HepG2 (cell line): Measurements from ENCODE around the gene PPP1R12B.

Source experiments
- JUN ChIP-seq: sonication (generic); formaldehyde crosslinking; IDR thresholded peaks from 2 replicates; pipeline ENCODE4 v1.4.0; 2020; ENCODE audit warnings: mild to moderate bottlenecking, missing genetic modification reagents
- NR2F1 ChIP-seq, 2 experiments: fragments of 450-650 bp in 1 of 2; formaldehyde crosslinking in 1 of 2; IDR thresholded peaks; 2 replicates each; pipeline versions ENCODE4 v1.5.0 to v1.6.1; 2016 to 2020; ENCODE audit warnings: mild to moderate bottlenecking in 1 of 2, missing compliant biosample characterization in 1 of 2, missing genetic modification reagents in 1 of 2, moderate library complexity in 1 of 2
- SIN3A ChIP-seq: IDR thresholded peaks from 2 replicates; pipeline ENCODE4 v1.6.1; 2011; ENCODE audit warnings: low read depth, mild to moderate bottlenecking, control low read depth, low read length, borderline replicate concordance
- ZNF629 ChIP-seq: sonication (generic); formaldehyde crosslinking; conservative IDR thresholded peaks from 2 replicates; pipeline ENCODE4 v1.5.0; 2020; ENCODE audit warnings: missing genetic modification reagents
- TF ChIP-seq, protein P1 (sequence below): sonication (generic); formaldehyde crosslinking; IDR thresholded peaks from 2 replicates; pipeline ENCODE4 v1.5.1; 2020; ENCODE audit warnings: mild to moderate bottlenecking, missing genetic modification reagents
- TF ChIP-seq, protein P2 (sequence below): sonication (generic); formaldehyde crosslinking; IDR thresholded peaks from 2 replicates; pipeline ENCODE4 v1.5.0; 2020; ENCODE audit warnings: mild to moderate bottlenecking, missing genetic modification reagents, moderate library complexity
- TF ChIP-seq, protein P3 (sequence below): sonication (generic); formaldehyde crosslinking; IDR thresholded peaks from 2 replicates; pipeline ENCODE4 v1.4.0; 2020; ENCODE audit warnings: missing genetic modification reagents
- TF ChIP-seq, protein P4 (sequence below): sonication (generic); formaldehyde crosslinking; IDR thresholded peaks from 2 replicates; pipeline ENCODE4 v1.5.1; 2020; ENCODE audit warnings: mild to moderate bottlenecking, missing genetic modification reagents, moderate library complexity

DNA sequence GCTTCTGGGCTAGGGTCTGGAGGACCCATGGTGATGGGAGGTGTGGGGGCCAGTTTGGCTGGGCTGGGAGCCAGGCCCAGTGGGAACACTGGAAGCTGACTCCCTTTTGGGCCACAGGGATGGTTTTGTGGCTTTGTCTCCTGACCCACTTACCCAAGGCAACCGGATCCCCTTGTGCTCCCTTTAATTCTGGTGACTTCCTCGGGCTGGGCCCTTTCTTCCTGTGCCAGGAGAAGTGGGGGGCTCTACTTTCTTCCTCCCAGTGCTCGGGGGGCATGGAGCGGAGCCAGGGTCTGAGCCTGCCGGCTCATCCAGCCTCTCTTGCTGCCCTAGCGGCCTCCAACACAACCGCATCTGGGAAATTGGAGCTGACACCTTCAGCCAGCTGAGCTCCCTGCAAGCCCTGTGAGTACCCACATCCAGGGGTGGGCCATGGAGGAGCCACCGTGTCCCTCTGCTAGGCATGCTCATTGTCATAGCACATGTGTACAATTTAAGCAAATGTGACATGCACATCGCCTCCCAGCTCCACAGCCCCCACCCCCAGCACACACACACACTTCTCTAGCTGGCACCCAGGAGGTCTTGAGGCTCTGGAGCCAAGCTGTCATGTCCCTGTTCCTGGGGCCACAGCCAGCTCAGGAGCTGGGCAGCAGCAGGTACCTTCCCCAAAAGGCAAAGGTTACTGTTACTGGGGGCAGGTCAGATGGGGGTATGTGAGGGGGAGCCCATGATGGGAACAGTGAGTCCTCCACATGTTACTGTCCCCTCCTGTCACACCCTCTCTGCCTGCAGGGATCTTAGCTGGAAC lies 41.8 kb upstream of the PPP1R12B start:
- TF ChIP-seq, protein P1, sequence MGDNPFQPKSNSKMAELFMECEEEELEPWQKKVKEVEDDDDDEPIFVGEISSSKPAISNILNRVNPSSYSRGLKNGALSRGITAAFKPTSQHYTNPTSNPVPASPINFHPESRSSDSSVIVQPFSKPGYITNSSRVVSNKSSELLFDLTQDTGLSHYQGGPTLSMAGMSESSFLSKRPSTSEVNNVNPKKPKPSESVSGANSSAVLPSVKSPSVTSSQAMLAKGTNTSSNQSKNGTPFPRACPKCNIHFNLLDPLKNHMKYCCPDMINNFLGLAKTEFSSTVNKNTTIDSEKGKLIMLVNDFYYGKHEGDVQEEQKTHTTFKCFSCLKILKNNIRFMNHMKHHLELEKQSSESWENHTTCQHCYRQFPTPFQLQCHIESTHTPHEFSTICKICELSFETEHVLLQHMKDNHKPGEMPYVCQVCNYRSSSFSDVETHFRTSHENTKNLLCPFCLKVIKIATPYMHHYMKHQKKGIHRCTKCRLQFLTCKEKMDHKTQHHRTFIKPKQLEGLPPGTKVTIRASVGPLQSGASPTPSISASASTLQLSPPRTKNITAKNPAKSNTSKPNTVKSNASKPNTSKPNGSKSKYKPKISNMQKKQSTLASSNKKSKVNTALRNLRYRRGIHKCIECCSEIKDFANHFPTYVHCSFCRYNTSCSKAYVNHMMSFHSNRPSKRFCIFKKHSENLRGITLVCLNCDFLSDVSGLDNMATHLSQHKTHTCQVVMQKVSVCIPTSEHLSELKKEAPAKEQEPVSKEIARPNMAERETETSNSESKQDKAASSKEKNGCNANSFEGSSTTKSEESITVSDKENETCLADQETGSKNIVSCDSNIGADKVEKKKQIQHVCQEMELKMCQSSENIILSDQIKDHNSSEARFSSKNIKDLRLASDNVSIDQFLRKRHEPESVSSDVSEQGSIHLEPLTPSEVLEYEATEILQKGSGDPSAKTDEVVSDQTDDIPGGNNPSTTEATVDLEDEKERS (CRISPR knock-in tag) = no peak
- TF ChIP-seq, protein P2, sequence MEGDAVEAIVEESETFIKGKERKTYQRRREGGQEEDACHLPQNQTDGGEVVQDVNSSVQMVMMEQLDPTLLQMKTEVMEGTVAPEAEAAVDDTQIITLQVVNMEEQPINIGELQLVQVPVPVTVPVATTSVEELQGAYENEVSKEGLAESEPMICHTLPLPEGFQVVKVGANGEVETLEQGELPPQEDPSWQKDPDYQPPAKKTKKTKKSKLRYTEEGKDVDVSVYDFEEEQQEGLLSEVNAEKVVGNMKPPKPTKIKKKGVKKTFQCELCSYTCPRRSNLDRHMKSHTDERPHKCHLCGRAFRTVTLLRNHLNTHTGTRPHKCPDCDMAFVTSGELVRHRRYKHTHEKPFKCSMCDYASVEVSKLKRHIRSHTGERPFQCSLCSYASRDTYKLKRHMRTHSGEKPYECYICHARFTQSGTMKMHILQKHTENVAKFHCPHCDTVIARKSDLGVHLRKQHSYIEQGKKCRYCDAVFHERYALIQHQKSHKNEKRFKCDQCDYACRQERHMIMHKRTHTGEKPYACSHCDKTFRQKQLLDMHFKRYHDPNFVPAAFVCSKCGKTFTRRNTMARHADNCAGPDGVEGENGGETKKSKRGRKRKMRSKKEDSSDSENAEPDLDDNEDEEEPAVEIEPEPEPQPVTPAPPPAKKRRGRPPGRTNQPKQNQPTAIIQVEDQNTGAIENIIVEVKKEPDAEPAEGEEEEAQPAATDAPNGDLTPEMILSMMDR (CRISPR knock-in tag) = no peak
- TF ChIP-seq, protein P3, sequence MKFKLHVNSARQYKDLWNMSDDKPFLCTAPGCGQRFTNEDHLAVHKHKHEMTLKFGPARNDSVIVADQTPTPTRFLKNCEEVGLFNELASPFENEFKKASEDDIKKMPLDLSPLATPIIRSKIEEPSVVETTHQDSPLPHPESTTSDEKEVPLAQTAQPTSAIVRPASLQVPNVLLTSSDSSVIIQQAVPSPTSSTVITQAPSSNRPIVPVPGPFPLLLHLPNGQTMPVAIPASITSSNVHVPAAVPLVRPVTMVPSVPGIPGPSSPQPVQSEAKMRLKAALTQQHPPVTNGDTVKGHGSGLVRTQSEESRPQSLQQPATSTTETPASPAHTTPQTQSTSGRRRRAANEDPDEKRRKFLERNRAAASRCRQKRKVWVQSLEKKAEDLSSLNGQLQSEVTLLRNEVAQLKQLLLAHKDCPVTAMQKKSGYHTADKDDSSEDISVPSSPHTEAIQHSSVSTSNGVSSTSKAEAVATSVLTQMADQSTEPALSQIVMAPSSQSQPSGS (CRISPR knock-in tag) = no peak
- TF ChIP-seq NR2F1 (CRISPR knock-in tag; IDR thresholded peaks at IDR 0.05) (no peak), JUN (CRISPR knock-in tag) (no peak), SIN3A (no peak), ZNF629 (no peak)
- TF ChIP-seq, protein P4, sequence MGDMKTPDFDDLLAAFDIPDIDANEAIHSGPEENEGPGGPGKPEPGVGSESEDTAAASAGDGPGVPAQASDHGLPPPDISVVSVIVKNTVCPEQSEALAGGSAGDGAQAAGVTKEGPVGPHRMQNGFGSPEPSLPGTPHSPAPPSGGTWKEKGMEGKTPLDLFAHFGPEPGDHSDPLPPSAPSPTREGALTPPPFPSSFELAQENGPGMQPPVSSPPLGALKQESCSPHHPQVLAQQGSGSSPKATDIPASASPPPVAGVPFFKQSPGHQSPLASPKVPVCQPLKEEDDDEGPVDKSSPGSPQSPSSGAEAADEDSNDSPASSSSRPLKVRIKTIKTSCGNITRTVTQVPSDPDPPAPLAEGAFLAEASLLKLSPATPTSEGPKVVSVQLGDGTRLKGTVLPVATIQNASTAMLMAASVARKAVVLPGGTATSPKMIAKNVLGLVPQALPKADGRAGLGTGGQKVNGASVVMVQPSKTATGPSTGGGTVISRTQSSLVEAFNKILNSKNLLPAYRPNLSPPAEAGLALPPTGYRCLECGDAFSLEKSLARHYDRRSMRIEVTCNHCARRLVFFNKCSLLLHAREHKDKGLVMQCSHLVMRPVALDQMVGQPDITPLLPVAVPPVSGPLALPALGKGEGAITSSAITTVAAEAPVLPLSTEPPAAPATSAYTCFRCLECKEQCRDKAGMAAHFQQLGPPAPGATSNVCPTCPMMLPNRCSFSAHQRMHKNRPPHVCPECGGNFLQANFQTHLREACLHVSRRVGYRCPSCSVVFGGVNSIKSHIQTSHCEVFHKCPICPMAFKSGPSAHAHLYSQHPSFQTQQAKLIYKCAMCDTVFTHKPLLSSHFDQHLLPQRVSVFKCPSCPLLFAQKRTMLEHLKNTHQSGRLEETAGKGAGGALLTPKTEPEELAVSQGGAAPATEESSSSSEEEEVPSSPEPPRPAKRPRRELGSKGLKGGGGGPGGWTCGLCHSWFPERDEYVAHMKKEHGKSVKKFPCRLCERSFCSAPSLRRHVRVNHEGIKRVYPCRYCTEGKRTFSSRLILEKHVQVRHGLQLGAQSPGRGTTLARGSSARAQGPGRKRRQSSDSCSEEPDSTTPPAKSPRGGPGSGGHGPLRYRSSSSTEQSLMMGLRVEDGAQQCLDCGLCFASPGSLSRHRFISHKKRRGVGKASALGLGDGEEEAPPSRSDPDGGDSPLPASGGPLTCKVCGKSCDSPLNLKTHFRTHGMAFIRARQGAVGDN (CRISPR knock-in tag) = no peak
